ENCODE data around the gene GDI1.

GDI1 gene

GRCh38 chrX:154488336-154489075 is 51.6 kb downstream of the GDI1 start:
- ChIA-PET POLR2A (ENCODE audit: low non-redundant PET) (no interaction called here), CTCF (interaction anchor here (1.4 kb wide), 1 partner anchor 38 kb away, joined by 3 read pairs; no protein-coding TSS in a partner anchor)
- peak overlapping the region; percentile 83 for H3K27ac ChIP-seq
- DNase-seq (ENCODE audit: low spot score) = no peak
- TF ChIP-seq CTCF (conservative IDR thresholded peaks at IDR 0.05; ENCODE audit: low read depth) = no peak

DNA sequence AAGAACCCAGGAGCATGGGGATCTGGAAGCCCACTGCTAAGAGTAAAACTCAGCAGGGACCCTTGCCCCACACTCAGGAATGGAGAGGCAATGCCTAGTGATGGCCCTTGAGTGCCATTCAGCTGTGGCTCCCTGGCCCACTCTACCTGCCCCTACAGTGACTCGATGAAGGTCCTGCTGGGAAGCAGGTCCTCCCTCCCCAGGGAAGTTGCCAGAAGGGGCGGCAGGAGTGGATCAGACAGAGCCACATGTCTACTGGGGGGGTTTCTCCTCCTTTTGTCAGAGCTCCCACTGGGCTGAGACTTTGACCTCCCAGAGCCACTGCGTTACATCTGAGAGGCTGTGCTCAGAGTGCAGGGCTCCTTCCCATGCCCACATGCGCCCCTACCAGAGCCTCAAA is 52.2 kb downstream of the GDI1 start:
- ChIA-PET CTCF (interaction anchor here (0.7 to 0.9 kb wide), 2 partner anchors 45 to 116 kb away, joined by 3 to 4 read pairs; no protein-coding TSS in a partner anchor), POLR2A (ENCODE audit: low non-redundant PET) (interaction anchor here (1.6 kb wide), 1 partner anchor 38 kb away, joined by 5 read pairs; no protein-coding TSS in a partner anchor)
- TF ChIP-seq CTCF (conservative IDR thresholded peaks at IDR 0.05; ENCODE audit: low read depth) = no peak
- DNase-seq (ENCODE audit: low spot score) = no peak
- H3K27ac ChIP-seq = peak overlapping the region; percentile 83

- DNase-seq (ENCODE audit: low spot score) = no peak
- H3K27ac ChIP-seq = peak overlapping the region; percentile 83
- POLR2A ChIA-PET (ENCODE audit: low non-redundant PET) = interaction anchor here (0.9 to 1.6 kb wide), 2 partner anchors 26 to 37 kb away, joined by 3 to 5 read pairs; partner anchors contain the start of gene FAM3A
- no peak for TF ChIP-seq CTCF (conservative IDR thresholded peaks at IDR 0.05; ENCODE audit: low read depth)
- CTCF ChIA-PET = interaction anchor here (0.9 kb wide), 1 partner anchor 116 kb away, joined by 3 read pairs; no protein-coding TSS in a partner anchor
Observed at GRCh38 chrX:154490021-154490413, 53.1 kb downstream of the GDI1 start.

DNA sequence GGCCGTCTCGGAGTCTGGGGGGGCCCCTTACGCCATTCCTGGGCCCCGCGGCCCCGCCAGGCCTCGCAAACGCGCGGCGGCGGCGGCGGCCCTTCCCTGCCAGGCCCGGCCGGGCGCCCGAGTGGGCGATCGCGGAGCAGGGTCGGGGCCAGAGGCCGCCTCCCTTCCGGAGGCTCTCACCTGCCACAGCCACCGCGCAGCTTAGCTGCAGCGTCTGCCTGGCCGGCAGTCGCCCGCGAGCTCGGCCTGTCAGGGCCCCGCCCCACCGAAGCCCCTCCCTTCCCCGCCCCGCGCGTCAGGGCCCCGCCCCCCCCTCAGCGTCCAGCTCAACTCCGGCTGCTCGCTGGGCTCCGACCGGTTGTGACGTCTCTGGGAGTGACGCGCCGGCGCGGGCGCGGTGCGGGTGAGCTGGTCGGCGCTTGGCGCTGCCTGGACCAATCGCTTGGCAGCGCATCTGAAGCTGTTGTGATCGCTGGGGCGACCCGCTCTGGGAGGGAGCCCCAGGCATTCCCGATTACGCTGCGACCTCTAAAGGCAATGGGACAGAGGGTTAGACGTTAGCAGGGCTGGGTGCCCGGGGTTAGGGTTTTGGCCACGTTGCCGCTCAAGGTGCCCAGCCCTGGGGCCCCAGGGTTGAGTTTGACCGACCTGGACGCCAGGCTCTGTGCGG is 53.6 kb downstream of the GDI1 start, which contains the start of gene SLC10A3:
TSS of gene SLC10A3 (minus strand) at position 216 of the 670 bp plus-strand sequence. CDS start 1,689 bp downstream, outside the sequence.
- DNase-seq (ENCODE audit: low spot score) = peak; percentile 79
- peak within 1 kb of the TSS; percentile 83 for H3K27ac ChIP-seq
- CTCF ChIA-PET = no interaction called here
- POLR2A ChIA-PET (ENCODE audit: low non-redundant PET) = interaction anchor here (0.9 to 1.6 kb wide), 2 partner anchors 26 to 37 kb away, joined by 3 to 5 read pairs; partner anchors contain the start of gene FAM3A
- no peak for TF ChIP-seq CTCF (conservative IDR thresholded peaks at IDR 0.05; ENCODE audit: low read depth)
